Left ventricle myocardium inferior (tissue), 1 donor: ENCODE measurements around the gene NAALADL2. TPM values are rescaled to one million over a fixed set of nuclear protein-coding genes. Genes with fewer than 3 reads are reported as not detected.
"Not testable (repeated sequence)": the region's sequence is repeated elsewhere in the genome, so short reads cannot be mapped to it uniquely, and the experiment has no call there.

Source experiments
- DNase-seq: peaks from one replicate; pipeline ENCODE4 v3.0.0-alpha.2; 2020
- H3K27ac ChIP-seq: fragments of 200-600 bp; replicated peaks from 2 replicates; pipeline ENCODE4 v1.8.0; 2021
- H3K27me3 ChIP-seq: fragments of 200-600 bp; 2 replicates; pipeline ENCODE4 v1.8.0; 2021; ENCODE audit warnings: low read depth
- H3K36me3 ChIP-seq: fragments of 200-600 bp; 2 replicates; pipeline ENCODE4 v1.8.0; 2021
- H3K4me1 ChIP-seq: fragments of 200-600 bp; 2 replicates; pipeline ENCODE4 v1.8.0; 2021
- H3K4me3 ChIP-seq: fragments of 200-600 bp; 2 replicates; pipeline ENCODE4 v1.8.0; 2021; ENCODE audit warnings: mild to moderate bottlenecking, moderate library complexity
- H3K9me3 ChIP-seq: fragments of 200-600 bp; replicated peaks from 2 replicates; pipeline ENCODE4 v1.8.0; 2021
- CTCF ChIP-seq: fragments of 200-600 bp; IDR thresholded peaks from 2 replicates; pipeline ENCODE4 v1.8.0; 2021; ENCODE audit warnings: antibody characterized with exemption, mild to moderate bottlenecking, borderline replicate concordance
- intact Hi-C: fragments of 100-400 bp; cut with micrococcal nuclease; formaldehyde crosslinking; loops from one replicate; pipeline ENCODE4 v1.11.0; 2022
- total RNA-seq: library from RNA; stranded (reverse); fragmentation: NEBNext Ultra II Directional; extraction: Animal tissue kit (Norgen Biotek cat#: 25700); gene quantifications from one replicate; pipeline ENCODE4 v1.2.1, GENCODE V29; 2021
- donor health status: DM: no; HTN: yes; CAD: no; lungs with severe emphysema.

Gene NAALADL2
- total RNA-seq, 1 donor from 2014 or later: 5.8 TPM

GRCh38 chr3:175411946-175412345 lies 552.8 kb downstream of the NAALADL2 start:
- intact Hi-C loops: no loop called here
- no peak for TF ChIP-seq CTCF
- Histone ChIP-seq H3K9me3 (no peaks in the 10 kb centered on the region), H3K4me1 (no peaks in the 10 kb centered on the region), H3K27ac (no peak overlapping the region), H3K27me3 (no peaks in the 10 kb centered on the region), H3K4me3 (no peak overlapping the region), H3K36me3 (no peaks in the 10 kb centered on the region)
- DNase-seq: no peak

GRCh38 chr3:175413926-175414325 lies 554.8 kb downstream of the NAALADL2 start:
- no peak for DNase-seq
- no peak for TF ChIP-seq CTCF
- intact Hi-C loops: no loop called here
- Histone ChIP-seq H3K9me3 (no peaks in the 10 kb centered on the region), H3K4me3 (no peak overlapping the region), H3K27me3 (no peaks in the 10 kb centered on the region), H3K36me3 (no peaks in the 10 kb centered on the region), H3K4me1 (no peaks in the 10 kb centered on the region), H3K27ac (no peak overlapping the region)

GRCh38 chr3:175416600-175416999 lies 557.5 kb downstream of the NAALADL2 start:
- no peak for TF ChIP-seq CTCF
- no peak overlapping the region for H3K27ac ChIP-seq
- H3K36me3 ChIP-seq: no peaks in the 10 kb centered on the region
- no peaks in the 10 kb centered on the region for H3K27me3 ChIP-seq
- no peak for DNase-seq
- intact Hi-C loops: no loop called here
- no peak overlapping the region for H3K4me3 ChIP-seq
- H3K9me3 ChIP-seq: no peaks in the 10 kb centered on the region
- no peaks in the 10 kb centered on the region for H3K4me1 ChIP-seq

GRCh38 chr3:175417426-175417825 lies 558.3 kb downstream of the NAALADL2 start:
- Histone ChIP-seq H3K27ac (no peak overlapping the region), H3K36me3 (no peaks in the 10 kb centered on the region), H3K4me1 (no peaks in the 10 kb centered on the region), H3K9me3 (no peaks in the 10 kb centered on the region), H3K4me3 (no peak overlapping the region), H3K27me3 (no peaks in the 10 kb centered on the region)
- no peak for TF ChIP-seq CTCF
- DNase-seq: no peak
- intact Hi-C loops: no loop called here

- intact Hi-C loops: no loop called here
- Histone ChIP-seq H3K27me3 (no peaks in the 10 kb centered on the region), H3K9me3 (no peaks in the 10 kb centered on the region), H3K27ac (no peak overlapping the region), H3K36me3 (no peaks in the 10 kb centered on the region), H3K4me1 (no peaks in the 10 kb centered on the region), H3K4me3 (no peak overlapping the region)
- TF ChIP-seq CTCF: no peak
- DNase-seq: no peak
Observed at GRCh38 chr3:175421902-175422301, 562.8 kb downstream of the NAALADL2 start.

GRCh38 chr3:175422744-175423143 lies 563.6 kb downstream of the NAALADL2 start:
- intact Hi-C loops: no loop called here
- Histone ChIP-seq H3K27ac (no peak overlapping the region), H3K9me3 (no peaks in the 10 kb centered on the region), H3K27me3 (no peaks in the 10 kb centered on the region), H3K4me3 (no peak overlapping the region), H3K36me3 (no peaks in the 10 kb centered on the region), H3K4me1 (no peaks in the 10 kb centered on the region)
- no peak for DNase-seq
- no peak for TF ChIP-seq CTCF

- intact Hi-C loops, H3K27me3 ChIP-seq: not testable (repeated sequence)
Observed at GRCh38 chr3:175423848-175424247, 564.7 kb downstream of the NAALADL2 start.

More at GRCh38 chr3:175423848-175424247, 564.7 kb downstream of the NAALADL2 start:
- not testable (repeated sequence) for DNase-seq, H3K4me3 ChIP-seq, H3K9me3 ChIP-seq, H3K4me1 ChIP-seq, H3K36me3 ChIP-seq, H3K27ac ChIP-seq
